Epidermal melanocyte (primary cell): ENCODE results near the gene VSIG4.

Source experiments
- DNase-seq: peaks from one replicate; pipeline ENCODE4 v3.0.0; 2011; ENCODE audit warnings: low spot score; ENCODE audit not compliant: insufficient read length

Gene VSIG4

GRCh38 chrX:66024092-66024467 is 15.8 kb downstream of the VSIG4 start:
- DNase-seq, result no peak

DNA sequence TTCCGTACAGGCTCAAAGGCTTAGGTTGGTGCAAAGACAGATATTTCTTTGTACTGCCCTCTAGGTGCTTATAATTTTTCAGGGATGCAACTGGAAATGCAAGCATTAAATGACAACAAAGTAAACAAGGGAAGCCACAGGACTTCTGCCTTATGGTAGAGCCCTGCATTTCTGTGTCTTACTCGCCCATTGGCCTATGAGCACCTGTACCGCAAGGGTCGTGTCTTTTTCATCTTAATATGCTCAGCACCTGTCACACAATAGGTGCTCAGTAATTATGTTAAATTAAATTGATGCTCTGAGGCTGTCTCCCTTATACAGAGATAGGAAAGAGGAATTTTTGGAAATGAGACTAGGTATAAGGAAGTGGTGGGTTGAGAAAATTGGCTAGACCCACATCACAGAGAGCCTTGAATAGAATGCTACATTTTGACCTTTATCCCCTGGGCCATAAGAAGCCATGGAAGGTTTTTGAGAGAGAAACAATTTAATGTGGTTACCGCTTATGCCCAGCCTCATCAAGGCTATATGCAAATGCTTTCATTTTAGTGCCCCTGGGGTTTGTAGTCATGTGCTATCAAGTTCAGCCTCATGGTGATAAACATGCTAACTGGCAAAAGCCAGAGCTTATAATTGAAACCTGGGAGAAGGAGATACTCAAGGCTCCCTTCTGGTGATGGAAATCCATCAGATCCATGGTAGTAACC is 16.3 kb downstream of the VSIG4 start:
- DNase-seq, result no peak

DNA sequence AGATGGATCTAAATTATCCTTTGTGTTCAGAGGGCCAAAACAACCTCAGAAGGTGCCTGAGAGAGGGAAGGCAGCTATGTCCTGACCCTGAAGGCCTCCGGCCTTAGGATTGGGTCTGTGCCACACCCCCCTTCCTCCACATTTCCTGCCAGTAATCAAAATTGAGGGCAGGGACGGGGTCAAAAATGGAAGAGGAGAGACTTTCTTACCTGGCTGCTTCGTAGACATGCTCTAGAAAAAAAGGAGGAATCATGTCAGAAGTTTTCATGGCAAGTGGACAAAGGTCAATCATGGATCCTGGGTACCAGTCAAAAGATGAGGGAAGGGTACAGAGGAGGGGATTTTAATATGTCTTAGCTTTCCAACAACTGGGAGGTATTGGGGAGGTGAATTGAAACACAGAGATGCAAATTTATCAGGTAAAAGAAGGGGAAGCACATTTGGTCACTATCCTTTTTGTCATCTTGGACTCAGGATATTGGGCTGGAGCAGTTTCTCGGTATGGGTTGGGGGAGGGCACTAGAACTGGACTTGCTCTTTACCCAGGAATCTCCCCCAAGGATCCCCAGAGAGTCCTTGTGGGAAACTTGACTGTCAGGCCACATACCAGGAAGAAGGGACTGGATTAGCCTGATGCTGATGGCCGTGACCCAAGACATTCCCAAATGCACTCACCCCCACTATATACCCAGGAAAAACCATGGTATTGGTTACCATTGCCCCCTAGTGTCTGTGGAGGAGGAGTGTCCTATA is 17.1 kb downstream of the VSIG4 start:
- DNase-seq, result no peak

DNA sequence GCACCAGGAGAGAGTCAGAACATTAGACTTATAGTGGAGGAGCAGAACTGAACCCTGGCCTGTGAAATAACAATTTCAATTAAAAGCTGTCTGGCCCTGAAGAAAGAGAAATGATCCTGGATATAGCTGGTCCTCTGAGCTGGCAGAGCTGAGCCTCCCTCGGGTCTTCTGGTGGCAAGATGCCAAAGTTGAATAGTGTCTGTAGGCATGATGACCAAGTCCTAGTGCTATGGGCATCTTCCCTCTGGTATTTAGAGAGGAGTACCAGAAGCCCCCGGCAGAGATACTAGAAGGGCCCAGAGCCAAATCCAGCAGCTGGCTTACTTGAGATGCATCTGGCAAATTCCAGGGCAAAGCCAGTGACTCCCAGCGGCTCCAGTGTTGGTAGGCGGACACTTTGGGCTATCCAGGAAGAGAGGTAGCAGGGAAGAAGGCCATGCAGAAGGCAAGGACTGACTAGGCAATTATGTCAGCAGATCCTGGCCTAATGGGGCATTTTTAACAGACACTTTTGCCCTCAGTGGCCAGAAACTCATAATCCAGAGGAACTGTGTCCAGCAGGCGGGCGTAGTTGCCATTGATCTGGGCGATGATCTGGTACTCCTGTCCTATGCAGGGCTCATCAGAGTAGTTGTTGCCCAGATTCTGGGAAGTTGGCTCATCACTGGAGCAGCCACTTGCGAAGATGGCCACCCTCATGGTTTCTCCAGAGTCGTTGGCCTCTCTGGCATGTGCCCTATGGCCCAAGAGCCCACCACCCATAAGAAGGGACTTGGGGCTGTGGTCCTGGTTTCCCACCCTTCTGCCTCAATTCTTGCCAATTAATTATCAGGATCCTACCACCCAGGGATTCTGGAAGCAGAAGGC is 17.9 kb downstream of the VSIG4 start:
- DNase-seq, result no peak

- DNase-seq, result no peak
These were observed 18.5 kb downstream of the VSIG4 start for GRCh38 chrX:66021401-66021764.

DNA sequence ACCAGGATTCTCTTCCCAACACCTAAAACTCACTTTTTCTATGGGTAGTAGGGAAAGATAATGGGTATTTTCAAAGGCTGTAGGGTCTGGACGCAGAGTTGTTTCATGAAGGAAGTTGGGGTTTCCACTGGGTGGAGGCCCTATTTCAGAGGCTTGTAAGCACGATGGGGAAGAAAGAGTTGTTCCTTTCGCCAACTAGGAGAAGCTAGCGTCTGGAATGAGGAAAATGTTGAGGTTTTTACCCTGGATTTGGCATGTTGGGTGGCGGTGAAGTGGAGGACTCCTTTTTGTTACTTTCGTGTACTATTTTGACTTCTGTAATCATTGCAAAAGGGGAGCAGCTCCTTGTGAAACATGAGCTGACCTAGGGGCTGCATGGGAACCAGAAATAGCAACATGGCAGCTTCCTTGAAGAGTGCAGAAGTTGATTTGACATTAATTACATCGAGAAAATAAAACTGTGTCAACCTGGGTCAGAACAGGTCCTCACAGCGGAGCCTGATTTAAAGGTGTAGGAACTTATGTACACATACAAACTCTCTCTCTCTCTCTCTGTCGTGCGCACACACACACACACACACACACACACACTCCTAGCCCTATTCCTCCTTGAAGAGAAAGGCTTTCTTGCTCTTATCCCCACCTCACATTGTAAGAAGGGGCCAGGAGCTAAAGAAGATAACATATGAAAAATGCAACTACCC is 19.1 kb downstream of the VSIG4 start:
- DNase-seq, result no peak

- DNase-seq, result no peak
These were observed 19.9 kb downstream of the VSIG4 start for GRCh38 chrX:66019974-66020373.

DNA sequence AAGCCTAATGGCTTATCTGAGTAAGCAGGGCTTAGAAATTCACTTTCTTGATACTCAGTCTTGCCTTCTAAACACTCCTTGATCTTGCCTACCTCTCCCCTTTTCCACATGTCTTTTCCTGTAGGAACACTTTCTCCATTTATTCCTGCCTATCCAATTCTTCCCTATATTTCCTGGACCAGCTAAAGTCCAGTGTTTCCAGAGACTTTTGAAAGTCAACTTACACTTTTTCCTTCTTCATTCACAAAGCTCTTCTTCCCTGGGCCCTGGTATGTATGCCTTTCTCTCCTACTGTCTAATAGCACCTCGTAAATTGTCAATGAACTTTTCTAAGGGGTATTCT is 20.6 kb downstream of the VSIG4 start:
- no peak for DNase-seq

GRCh38 chrX:66018585-66019309 is 21.1 kb downstream of the VSIG4 start:
- no peak for DNase-seq

DNA sequence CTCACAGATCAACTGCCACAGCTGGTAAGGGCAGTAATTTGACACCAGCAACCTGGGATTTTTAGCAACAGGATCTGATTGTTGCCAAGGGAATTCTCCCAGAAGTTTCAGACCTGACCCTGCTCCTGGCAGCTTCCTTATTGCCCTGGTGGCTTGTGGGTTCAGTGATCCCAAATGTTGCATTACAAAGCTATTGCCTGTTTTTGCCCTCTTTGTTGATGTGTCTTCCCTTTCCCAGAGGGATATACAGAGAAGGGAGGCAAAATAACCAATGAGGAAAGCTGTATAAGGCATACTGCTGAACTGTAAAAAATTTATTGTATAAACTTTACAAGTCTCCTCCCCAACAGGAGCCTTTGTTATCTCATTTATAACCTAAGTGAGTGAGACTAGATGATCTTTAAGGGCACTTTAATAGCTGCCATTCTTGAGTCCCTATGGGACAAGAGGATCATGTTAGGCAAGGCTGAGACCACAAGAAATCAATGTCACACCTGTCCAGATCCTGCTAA is 22.2 kb downstream of the VSIG4 start:
- DNase-seq, result no peak

DNA sequence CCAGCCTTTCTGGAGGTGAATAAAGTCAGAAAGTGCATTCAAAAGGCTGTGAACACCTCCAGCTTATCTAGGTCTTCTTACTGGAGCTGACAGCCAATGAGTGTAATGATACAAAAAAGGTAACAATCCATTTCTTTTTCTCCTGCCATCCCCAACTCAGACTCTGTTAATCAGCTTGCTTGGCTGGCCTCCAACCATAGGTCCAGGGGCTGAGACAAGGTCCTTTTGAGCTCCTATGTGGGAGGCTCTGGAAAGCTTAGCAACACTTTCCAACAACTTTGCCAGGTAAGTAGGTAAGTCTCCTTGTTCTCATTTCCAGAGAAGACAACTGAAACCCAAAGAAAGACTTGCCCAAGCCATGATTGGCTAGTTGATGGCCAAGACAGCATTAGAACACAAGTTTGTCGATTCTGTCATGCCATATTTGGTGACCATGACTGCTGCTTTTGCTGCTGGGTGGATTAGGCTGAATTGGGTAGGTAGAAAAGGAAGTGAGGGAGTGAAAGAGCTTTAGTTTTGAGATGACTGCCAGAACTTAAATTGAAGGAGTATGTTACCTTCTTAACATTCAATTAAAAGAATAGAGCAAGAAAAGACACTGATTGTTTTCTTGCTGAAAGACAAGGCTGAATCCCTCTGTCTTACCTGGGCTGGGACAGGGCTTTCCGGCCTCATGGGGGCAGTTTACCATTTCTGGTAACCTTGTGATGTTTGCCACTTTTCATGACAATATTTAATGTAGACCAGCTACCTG is 22.8 kb downstream of the VSIG4 start:
- DNase-seq, result no peak

GRCh38 chrX:66015900-66016689 is 23.8 kb downstream of the VSIG4 start:
- no peak for DNase-seq

- DNase-seq, result no peak
These were observed 24.6 kb downstream of the VSIG4 start for GRCh38 chrX:66015152-66015831.

DNA sequence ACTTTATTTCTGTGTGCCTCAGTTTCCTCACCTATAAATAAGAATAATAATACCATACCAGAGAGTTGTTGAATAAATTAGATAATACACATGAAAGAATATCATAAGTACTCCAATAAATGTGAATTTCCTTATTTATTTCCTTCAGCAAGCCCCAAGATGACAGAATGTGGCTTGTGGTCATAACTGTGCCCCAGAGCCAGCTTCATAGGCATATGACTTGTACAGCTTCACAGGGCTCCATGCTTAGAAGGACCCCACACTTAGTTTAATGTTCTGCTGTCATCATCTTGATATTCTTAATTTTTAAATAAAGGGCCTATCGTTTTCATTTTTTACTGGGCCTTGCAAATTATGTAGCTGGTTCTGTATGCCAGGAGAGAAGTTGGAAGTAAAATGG is 25.3 kb downstream of the VSIG4 start:
- no peak for DNase-seq

- no peak for DNase-seq
These were observed 25.8 kb downstream of the VSIG4 start for GRCh38 chrX:66014084-66014483.

GRCh38 chrX:66013194-66013816 is 26.6 kb downstream of the VSIG4 start:
- DNase-seq, result no peak

DNA sequence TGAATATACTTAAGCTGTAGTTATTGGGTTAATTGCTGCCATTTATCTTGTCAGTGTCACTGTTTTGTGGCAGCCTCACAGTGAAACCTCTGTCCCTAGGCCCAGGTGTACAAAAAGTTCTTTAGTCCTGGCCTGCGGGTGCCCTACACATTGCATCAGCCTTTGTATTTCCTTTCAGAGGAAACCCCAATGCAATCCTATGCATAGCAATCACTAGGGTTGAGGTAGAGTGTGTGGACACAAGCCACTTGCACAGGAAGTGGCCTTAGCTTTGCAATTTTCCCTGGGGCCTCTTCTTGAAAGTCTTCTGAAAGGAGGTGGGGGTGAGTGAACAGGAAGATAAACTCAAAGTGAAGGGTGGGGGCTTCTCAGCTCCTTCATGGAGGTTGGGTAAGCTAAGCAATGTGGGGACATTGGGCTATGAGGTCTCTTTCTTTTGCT is 27.8 kb downstream of the VSIG4 start:
- no peak for DNase-seq

GRCh38 chrX:66009231-66009845 is 30.5 kb downstream of the VSIG4 start:
- DNase-seq, result no peak
